ENCODE results near the gene MYO18B.

MYO18B gene

GRCh38 chr22:25840891-25841290 lies 98.9 kb downstream of the MYO18B start:
- no peaks in the 10 kb centered on the region for H3K9me2 ChIP-seq (replicated peaks; ENCODE audit: insufficient read depth, low read length)
- no peak overlapping the region for H3K9ac ChIP-seq (ENCODE audit: low read length)
- no peaks in the 10 kb centered on the region for H3K9me3 ChIP-seq (replicated peaks; ENCODE audit: insufficient read depth, low read length)
- no peak overlapping the region for H3K27ac ChIP-seq (ENCODE audit: low read length)
- no peak overlapping the region for H2AFZ ChIP-seq (ENCODE audit: low read length)
- TF ChIP-seq EZH2 (optimal IDR thresholded peaks at IDR 0.05; ENCODE audit: low read depth, low read length), result no peak
- TF ChIP-seq, protein P1, sequence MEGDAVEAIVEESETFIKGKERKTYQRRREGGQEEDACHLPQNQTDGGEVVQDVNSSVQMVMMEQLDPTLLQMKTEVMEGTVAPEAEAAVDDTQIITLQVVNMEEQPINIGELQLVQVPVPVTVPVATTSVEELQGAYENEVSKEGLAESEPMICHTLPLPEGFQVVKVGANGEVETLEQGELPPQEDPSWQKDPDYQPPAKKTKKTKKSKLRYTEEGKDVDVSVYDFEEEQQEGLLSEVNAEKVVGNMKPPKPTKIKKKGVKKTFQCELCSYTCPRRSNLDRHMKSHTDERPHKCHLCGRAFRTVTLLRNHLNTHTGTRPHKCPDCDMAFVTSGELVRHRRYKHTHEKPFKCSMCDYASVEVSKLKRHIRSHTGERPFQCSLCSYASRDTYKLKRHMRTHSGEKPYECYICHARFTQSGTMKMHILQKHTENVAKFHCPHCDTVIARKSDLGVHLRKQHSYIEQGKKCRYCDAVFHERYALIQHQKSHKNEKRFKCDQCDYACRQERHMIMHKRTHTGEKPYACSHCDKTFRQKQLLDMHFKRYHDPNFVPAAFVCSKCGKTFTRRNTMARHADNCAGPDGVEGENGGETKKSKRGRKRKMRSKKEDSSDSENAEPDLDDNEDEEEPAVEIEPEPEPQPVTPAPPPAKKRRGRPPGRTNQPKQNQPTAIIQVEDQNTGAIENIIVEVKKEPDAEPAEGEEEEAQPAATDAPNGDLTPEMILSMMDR (IDR thresholded peaks at IDR 0.05; ENCODE audit: low read length), result no peak
- no peak for TF ChIP-seq EZH2phosphoT487 (IDR thresholded peaks at IDR 0.05; ENCODE audit: low read length)
- no peaks in the 10 kb centered on the region for H3F3A ChIP-seq (ENCODE audit: insufficient read depth, low read length)
- H4K20me1 ChIP-seq (ENCODE audit: insufficient read depth, low read length), result no peaks in the 10 kb centered on the region
- no peaks in the 10 kb centered on the region for H3K36me3 ChIP-seq (replicated peaks; ENCODE audit: insufficient read depth, low read length)
- H3K27me3 ChIP-seq (replicated peaks; ENCODE audit: insufficient read depth, low read length), result peaks cover 52% of the 10 kb centered on the region
- DNase-seq, result no peak
- H3K4me1 ChIP-seq (ENCODE audit: low read length), result no peaks in the 10 kb centered on the region
- H3K4me3 ChIP-seq (ENCODE audit: low read length), result no peak overlapping the region
- no peak overlapping the region for H3K4me2 ChIP-seq (ENCODE audit: low read depth, low read length)
- H3K79me2 ChIP-seq (ENCODE audit: low read length), result no peaks in the 10 kb centered on the region

DNA sequence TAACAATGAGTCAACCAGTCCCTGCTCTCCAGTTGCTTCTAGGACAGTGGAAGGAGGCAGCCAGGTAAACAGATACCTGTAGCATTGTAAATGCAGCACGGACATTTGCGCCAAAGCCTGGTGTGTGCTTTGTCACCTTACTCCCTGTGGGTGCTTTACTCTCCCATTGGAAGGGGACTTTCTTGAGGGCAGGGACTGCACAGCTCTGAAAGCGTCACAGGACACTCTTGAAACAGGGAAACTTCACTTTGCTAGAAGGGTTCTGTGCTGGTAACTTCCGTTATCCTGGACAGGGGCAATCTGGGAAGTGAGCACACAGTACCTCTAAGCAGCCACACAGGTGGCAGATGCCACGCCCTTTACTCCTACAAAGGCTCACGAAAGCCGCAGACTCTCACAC lies 99.8 kb downstream of the MYO18B start:
- Histone ChIP-seq H3K9me3 (replicated peaks; ENCODE audit: insufficient read depth, low read length) (no peaks in the 10 kb centered on the region), H3K4me3 (ENCODE audit: low read length) (no peak overlapping the region), H3F3A (ENCODE audit: insufficient read depth, low read length) (no peaks in the 10 kb centered on the region), H3K4me1 (ENCODE audit: low read length) (no peaks in the 10 kb centered on the region), H3K4me2 (ENCODE audit: low read depth, low read length) (no peak overlapping the region), H3K36me3 (replicated peaks; ENCODE audit: insufficient read depth, low read length) (no peaks in the 10 kb centered on the region), H4K20me1 (ENCODE audit: insufficient read depth, low read length) (no peaks in the 10 kb centered on the region), H3K27me3 (replicated peaks; ENCODE audit: insufficient read depth, low read length) (peaks cover 47% of the 10 kb centered on the region), H3K9ac (ENCODE audit: low read length) (no peak overlapping the region), H2AFZ (ENCODE audit: low read length) (no peak overlapping the region), H3K27ac (ENCODE audit: low read length) (no peak overlapping the region), H3K79me2 (ENCODE audit: low read length) (no peaks in the 10 kb centered on the region), H3K9me2 (replicated peaks; ENCODE audit: insufficient read depth, low read length) (no peaks in the 10 kb centered on the region)
- TF ChIP-seq, protein P1 (IDR thresholded peaks at IDR 0.05; ENCODE audit: low read length), result no peak
- TF ChIP-seq EZH2phosphoT487 (IDR thresholded peaks at IDR 0.05; ENCODE audit: low read length) (no peak), EZH2 (optimal IDR thresholded peaks at IDR 0.05; ENCODE audit: low read depth, low read length) (no peak)
- DNase-seq, result no peak

- Histone ChIP-seq H3F3A (ENCODE audit: insufficient read depth, low read length) (no peaks in the 10 kb centered on the region), H3K4me3 (ENCODE audit: low read length) (no peak overlapping the region), H3K79me2 (ENCODE audit: low read length) (no peaks in the 10 kb centered on the region), H3K36me3 (replicated peaks; ENCODE audit: insufficient read depth, low read length) (no peaks in the 10 kb centered on the region), H4K20me1 (ENCODE audit: insufficient read depth, low read length) (no peaks in the 10 kb centered on the region), H3K9me2 (replicated peaks; ENCODE audit: insufficient read depth, low read length) (no peaks in the 10 kb centered on the region), H3K9me3 (replicated peaks; ENCODE audit: insufficient read depth, low read length) (no peaks in the 10 kb centered on the region), H3K27me3 (replicated peaks; ENCODE audit: insufficient read depth, low read length) (peaks cover 36% of the 10 kb centered on the region), H3K4me2 (ENCODE audit: low read depth, low read length) (no peak overlapping the region), H3K4me1 (ENCODE audit: low read length) (no peaks in the 10 kb centered on the region), H3K9ac (ENCODE audit: low read length) (no peak overlapping the region), H2AFZ (ENCODE audit: low read length) (no peak overlapping the region), H3K27ac (ENCODE audit: low read length) (no peak overlapping the region)
- no peak for DNase-seq
- TF ChIP-seq, protein P1 (IDR thresholded peaks at IDR 0.05; ENCODE audit: low read length), result no peak
- TF ChIP-seq EZH2 (optimal IDR thresholded peaks at IDR 0.05; ENCODE audit: low read depth, low read length) (no peak), EZH2phosphoT487 (IDR thresholded peaks at IDR 0.05; ENCODE audit: low read length) (no peak)
These were observed 101.8 kb downstream of the MYO18B start for GRCh38 chr22:25843660-25844405.
